MM.1S (cell line): ENCODE measurements around the gene BPHL.

Experiments used
- EZH2 ChIP-seq: fragments of 300-600 bp; sonication (generic); optimal IDR thresholded peaks from 2 replicates; pipeline ENCODE3; 2017; ENCODE audit warnings: low read depth, mild to moderate bottlenecking, antibody characterized with exemption, low read length, mixed read lengths
- TF ChIP-seq, protein P1 (sequence below): fragments of 300-600 bp; sonication (generic); IDR thresholded peaks from 2 replicates; pipeline ENCODE4 v1.5.1; 2016; ENCODE audit warnings: antibody characterized with exemption, low read length, mixed read lengths

DNA sequence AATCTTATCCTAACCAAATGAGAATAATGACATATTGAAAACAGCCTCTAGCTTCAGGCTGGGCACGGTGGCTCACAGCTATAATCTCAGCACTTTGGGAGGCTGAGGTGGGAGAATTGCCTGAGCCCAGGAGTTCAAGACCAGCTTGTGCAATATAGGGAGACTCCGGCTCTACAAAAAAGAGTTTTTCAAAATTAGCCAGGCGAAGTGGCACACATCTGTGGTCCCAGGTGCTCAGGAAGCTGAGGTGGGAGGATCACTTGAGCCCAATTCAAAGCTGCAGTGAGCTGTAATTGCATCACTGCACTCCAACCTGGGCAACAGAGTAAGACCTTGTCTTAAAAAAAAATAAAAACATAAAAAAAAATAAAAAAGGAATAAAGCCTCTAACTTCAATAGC is 34.2 kb downstream of the BPHL start:
- TF ChIP-seq, protein P1, sequence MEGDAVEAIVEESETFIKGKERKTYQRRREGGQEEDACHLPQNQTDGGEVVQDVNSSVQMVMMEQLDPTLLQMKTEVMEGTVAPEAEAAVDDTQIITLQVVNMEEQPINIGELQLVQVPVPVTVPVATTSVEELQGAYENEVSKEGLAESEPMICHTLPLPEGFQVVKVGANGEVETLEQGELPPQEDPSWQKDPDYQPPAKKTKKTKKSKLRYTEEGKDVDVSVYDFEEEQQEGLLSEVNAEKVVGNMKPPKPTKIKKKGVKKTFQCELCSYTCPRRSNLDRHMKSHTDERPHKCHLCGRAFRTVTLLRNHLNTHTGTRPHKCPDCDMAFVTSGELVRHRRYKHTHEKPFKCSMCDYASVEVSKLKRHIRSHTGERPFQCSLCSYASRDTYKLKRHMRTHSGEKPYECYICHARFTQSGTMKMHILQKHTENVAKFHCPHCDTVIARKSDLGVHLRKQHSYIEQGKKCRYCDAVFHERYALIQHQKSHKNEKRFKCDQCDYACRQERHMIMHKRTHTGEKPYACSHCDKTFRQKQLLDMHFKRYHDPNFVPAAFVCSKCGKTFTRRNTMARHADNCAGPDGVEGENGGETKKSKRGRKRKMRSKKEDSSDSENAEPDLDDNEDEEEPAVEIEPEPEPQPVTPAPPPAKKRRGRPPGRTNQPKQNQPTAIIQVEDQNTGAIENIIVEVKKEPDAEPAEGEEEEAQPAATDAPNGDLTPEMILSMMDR = no peak
- TF ChIP-seq EZH2 = no peak
